HFFc6 (cell line): ENCODE data around the gene AKAP12. TPM values are rescaled to one million over a fixed set of nuclear protein-coding genes. Genes with fewer than 3 reads are reported as not detected.
"Not testable (repeated sequence)": the region's sequence is repeated elsewhere in the genome, so short reads cannot be mapped to it uniquely, and the experiment has no call there.

Experiments
- DNase-seq: peaks from one replicate; pipeline ENCODE4 v3.0.0-alpha.2; 2018
- H3K27ac Mint-ChIP-seq: 2 replicates; pipeline ENCODE4 v1.8.0; 2020; ENCODE audit warnings: mild to moderate bottlenecking, mixed read lengths
- H3K27me3 Mint-ChIP-seq: 2 replicates; pipeline ENCODE4 v1.8.0; 2021; ENCODE audit warnings: mild to moderate bottlenecking, moderate library complexity, mixed read lengths; ENCODE audit not compliant: insufficient read depth
- H3K36me3 Mint-ChIP-seq: 2 replicates; pipeline ENCODE4 v1.8.0; 2021; ENCODE audit warnings: low read depth, mixed read lengths
- H3K4me1 Mint-ChIP-seq: 2 replicates; pipeline ENCODE4 v1.8.0; 2020; ENCODE audit warnings: low read depth, mixed read lengths
- H3K4me3 Mint-ChIP-seq: 2 replicates; pipeline ENCODE4 v1.8.0; 2020; ENCODE audit warnings: mild to moderate bottlenecking, moderate library complexity, mixed read lengths
- H3K9me3 Mint-ChIP-seq: 2 replicates; pipeline ENCODE4 v1.8.0; 2020; ENCODE audit warnings: mild to moderate bottlenecking, mixed read lengths
- CTCF ChIP-seq: fragments of 200-600 bp; sonication (generic); IDR thresholded peaks from 2 replicates; pipeline ENCODE4 v1.5.0; 2021; ENCODE audit warnings: antibody characterized with exemption, mild to moderate bottlenecking
- total RNA-seq, 6 experiments: library from RNA; stranded (reverse); fragmentation: NEBNext Ultra II Directional; extraction: Animal tissue kit (Norgen Biotek cat#: 25700); gene quantifications; 2 replicates in 1 of 6; 3 replicates in 5 of 6; pipeline ENCODE4 v1.2.3, GENCODE V29; 2021

Gene AKAP12
- total RNA-seq, 6 experiments from 2014 or later: 3.7 to 8.6 (median 7.0) TPM

DNA sequence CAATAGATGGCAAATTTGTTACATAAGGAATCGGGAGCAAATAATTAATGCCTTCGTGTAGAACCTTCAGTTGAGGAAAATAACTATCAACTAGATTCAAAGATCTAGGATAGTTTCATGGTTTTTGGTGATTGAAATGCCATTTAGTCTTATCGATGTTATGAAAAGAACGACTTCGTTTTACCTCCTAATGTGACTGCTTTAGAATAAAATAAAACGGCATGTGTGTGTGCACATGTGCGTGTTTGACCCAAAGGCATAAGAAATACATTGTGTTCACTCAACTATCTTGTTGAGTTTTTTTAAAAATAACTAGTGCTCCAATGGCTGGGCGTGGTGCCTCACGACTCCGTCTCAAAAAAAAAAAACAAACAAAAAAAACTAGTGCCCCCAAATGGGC is 114.0 kb downstream of the AKAP12 start:
- DNase-seq: no peak
- H3K9me3 Mint-ChIP-seq: no peaks in the 10 kb centered on the region
- H3K4me1 Mint-ChIP-seq: peaks cover 17% of the 10 kb centered on the region
- no peaks in the 10 kb centered on the region; the same call in 1 of the 2 replicates for H3K36me3 Mint-ChIP-seq
- peaks cover 3% of the 10 kb centered on the region; the same call in 1 of the 2 replicates for H3K27me3 Mint-ChIP-seq
- TF ChIP-seq CTCF: no peak
- H3K27ac Mint-ChIP-seq: no peak overlapping the region
- H3K4me3 Mint-ChIP-seq: no peak overlapping the region

GRCh38 chr6:151356983-151357382 is 117.2 kb downstream of the AKAP12 start:
- peak overlapping the region; percentile 15; the same call in 1 of the 2 replicates for H3K27ac Mint-ChIP-seq
- H3K9me3 Mint-ChIP-seq, H3K27me3 Mint-ChIP-seq, H3K36me3 Mint-ChIP-seq, H3K4me3 Mint-ChIP-seq, DNase-seq: not testable (repeated sequence)
- H3K4me1 Mint-ChIP-seq: peaks cover 17% of the 10 kb centered on the region

GRCh38 chr6:151357758-151358436 is 118.1 kb downstream of the AKAP12 start:
- Mint-ChIP-seq H3K36me3 (peaks cover 3% of the 10 kb centered on the region; the same call in 1 of the 2 replicates), H3K4me1 (peaks cover 17% of the 10 kb centered on the region), H3K27me3 (no peaks in the 10 kb centered on the region), H3K4me3 (no peak overlapping the region), H3K27ac (no peak overlapping the region), H3K9me3 (no peaks in the 10 kb centered on the region)
- no peak for DNase-seq
- no peak for TF ChIP-seq CTCF

DNA sequence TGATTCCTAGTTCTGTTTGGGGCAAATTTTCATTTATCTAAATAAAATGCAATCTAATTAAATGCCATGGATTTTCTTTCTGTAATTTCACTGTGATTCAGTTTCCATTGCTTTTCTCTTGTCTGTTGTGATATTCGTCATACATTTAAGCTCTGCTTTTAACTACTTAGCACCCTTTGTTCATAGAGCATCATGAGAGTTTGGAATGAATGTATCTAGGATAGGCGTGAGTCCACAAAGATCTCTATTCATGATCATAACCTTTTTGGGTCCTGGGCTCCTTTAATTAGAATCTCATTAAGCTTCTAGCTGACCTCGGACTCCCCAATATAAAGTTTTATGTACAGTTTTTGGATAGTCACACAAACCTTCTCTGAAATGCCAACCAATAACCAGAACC is 118.7 kb downstream of the AKAP12 start:
- H3K9me3 Mint-ChIP-seq: no peaks in the 10 kb centered on the region
- peaks cover 7% of the 10 kb centered on the region; the same call in 1 of the 2 replicates for H3K36me3 Mint-ChIP-seq
- H3K27ac Mint-ChIP-seq: no peak overlapping the region
- no peak for TF ChIP-seq CTCF
- peaks cover 17% of the 10 kb centered on the region for H3K4me1 Mint-ChIP-seq
- DNase-seq: no peak
- H3K27me3 Mint-ChIP-seq: no peaks in the 10 kb centered on the region
- no peak overlapping the region for H3K4me3 Mint-ChIP-seq

DNA sequence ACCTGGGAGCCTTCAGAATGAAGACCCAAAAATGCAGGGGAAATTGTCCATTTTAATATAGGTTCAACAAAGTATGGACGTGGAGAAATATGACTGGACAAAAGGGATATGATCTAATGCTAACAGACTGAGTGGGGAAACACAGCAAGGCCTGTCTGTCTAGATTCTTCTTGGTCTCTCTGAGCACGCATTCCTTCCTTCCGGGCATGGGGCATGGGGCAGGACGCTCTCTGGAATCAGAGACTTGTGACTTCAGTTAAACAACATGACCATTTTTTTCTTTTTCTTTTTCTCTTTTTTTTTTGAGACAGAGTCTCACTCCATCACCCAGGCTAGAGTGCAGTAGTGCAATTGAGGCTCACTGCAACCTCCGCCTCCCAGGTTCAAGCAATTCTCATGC is 119.7 kb downstream of the AKAP12 start:
- H3K4me1 Mint-ChIP-seq: peaks cover 17% of the 10 kb centered on the region
- no peak for DNase-seq
- H3K36me3 Mint-ChIP-seq: peaks cover 7% of the 10 kb centered on the region; the same call in 1 of the 2 replicates
- H3K4me3 Mint-ChIP-seq: no peak overlapping the region
- no peak overlapping the region for H3K27ac Mint-ChIP-seq
- no peaks in the 10 kb centered on the region for H3K27me3 Mint-ChIP-seq
- TF ChIP-seq CTCF: no peak
- no peaks in the 10 kb centered on the region for H3K9me3 Mint-ChIP-seq

GRCh38 chr6:151365233-151365632 is 125.5 kb downstream of the AKAP12 start:
- H3K4me1 Mint-ChIP-seq: no peaks in the 10 kb centered on the region
- peaks cover 17% of the 10 kb centered on the region for H3K36me3 Mint-ChIP-seq
- no peak for DNase-seq
- no peaks in the 10 kb centered on the region for H3K9me3 Mint-ChIP-seq
- H3K27ac Mint-ChIP-seq: no peak overlapping the region
- no peak overlapping the region for H3K4me3 Mint-ChIP-seq
- H3K27me3 Mint-ChIP-seq: no peaks in the 10 kb centered on the region
- no peak for TF ChIP-seq CTCF
